Effector memory CD8-positive, alpha-beta T cell (primary cell): ENCODE results near the gene CHRNA3.
"Not testable (repeated sequence)": the region's sequence is repeated elsewhere in the genome, so short reads cannot be mapped to it uniquely, and the experiment has no call there.

Experiments used
- ATAC-seq: fragments of 150-1000 bp; cut with Tn5 transposase; replicated peaks from 2 replicates; pipeline ENCODE4 v1.10.0; 2021; ENCODE audit warnings: mild to moderate bottlenecking, moderate library complexity
- DNase-seq, 3 experiments: peaks; one replicate each; pipeline ENCODE4 v3.0.0; 2021
- H3K27ac Mint-ChIP-seq, 2 donors: one replicate each; pipeline ENCODE4 v1.8.0; 2022; ENCODE audit warnings: mild to moderate bottlenecking in 2 of 2, mixed read lengths in 2 of 2, moderate library complexity in 2 of 2
- H3K27me3 Mint-ChIP-seq, 2 donors: one replicate each; pipeline ENCODE4 v1.8.0; 2022; ENCODE audit warnings: mixed read lengths in 2 of 2
- H3K36me3 Mint-ChIP-seq: one replicate; pipeline ENCODE4 v1.8.0; 2022; ENCODE audit warnings: mild to moderate bottlenecking, moderate library complexity, mixed read lengths; ENCODE audit not compliant: insufficient read depth
- H3K4me1 Mint-ChIP-seq, 2 donors: one replicate each; pipeline ENCODE4 v1.8.0; 2022; ENCODE audit warnings: low read depth in 2 of 2, mixed read lengths in 2 of 2
- H3K4me3 Mint-ChIP-seq, 2 donors: one replicate each; pipeline ENCODE4 v1.8.0; 2022; ENCODE audit warnings: mild to moderate bottlenecking in 2 of 2, mixed read lengths in 2 of 2, moderate library complexity in 2 of 2
- H3K9me3 Mint-ChIP-seq, 2 donors: one replicate each; pipeline ENCODE4 v1.8.0; 2022; ENCODE audit warnings: mixed read lengths in 2 of 2

The CHRNA3 gene

GRCh38 chr15:78574944-78575343, 45.9 kb downstream of the CHRNA3 start:
- H3K36me3 Mint-ChIP-seq: no peaks in the 10 kb centered on the region
- H3K27me3 Mint-ChIP-seq: peaks cover 0 to 9% of the 10 kb centered on the region in 2 donors
- no peak overlapping the region for H3K4me3 Mint-ChIP-seq
- H3K9me3 Mint-ChIP-seq: no peaks in the 10 kb centered on the region
- ATAC-seq (no peak), DNase-seq (no peak)
- no peak overlapping the region for H3K27ac Mint-ChIP-seq
- no peaks in the 10 kb centered on the region for H3K4me1 Mint-ChIP-seq

- DNase-seq (no peak), ATAC-seq (no peak)
- peaks cover 0 to 9% of the 10 kb centered on the region in 2 donors for H3K27me3 Mint-ChIP-seq
- no peak overlapping the region for H3K27ac Mint-ChIP-seq
- no peak overlapping the region for H3K4me3 Mint-ChIP-seq
- H3K36me3 Mint-ChIP-seq: no peaks in the 10 kb centered on the region
- H3K4me1 Mint-ChIP-seq: no peaks in the 10 kb centered on the region
- no peaks in the 10 kb centered on the region for H3K9me3 Mint-ChIP-seq
Measured at GRCh38 chr15:78573416-78573815, 47.4 kb downstream of the CHRNA3 start.

- Mint-ChIP-seq H3K4me1 (peaks cover 2 to 5% of the 10 kb centered on the region in 2 donors), H3K36me3 (no peaks in the 10 kb centered on the region), H3K4me3 (no peak overlapping the region), H3K27me3 (peaks cover 11 to 12% of the 10 kb centered on the region in 2 donors), H3K27ac (no peak overlapping the region), H3K9me3 (no peaks in the 10 kb centered on the region)
- ATAC-seq: no peak
- DNase-seq: no peak
Measured at GRCh38 chr15:78571382-78571781, 49.4 kb downstream of the CHRNA3 start.

GRCh38 chr15:78570710-78571109, 50.1 kb downstream of the CHRNA3 start:
- Mint-ChIP-seq H3K4me3 (no peak overlapping the region), H3K4me1 (peaks cover 6 to 12% of the 10 kb centered on the region in 2 donors), H3K36me3 (no peaks in the 10 kb centered on the region), H3K27ac (no peak overlapping the region), H3K27me3 (peaks cover 9 to 15% of the 10 kb centered on the region in 2 donors), H3K9me3 (no peaks in the 10 kb centered on the region)
- ATAC-seq (no peak), DNase-seq (no peak)

- H3K27me3 Mint-ChIP-seq: peaks cover 9 to 15% of the 10 kb centered on the region in 2 donors
- no peak for DNase-seq
- H3K27ac Mint-ChIP-seq: no peak overlapping the region
- H3K36me3 Mint-ChIP-seq: no peaks in the 10 kb centered on the region
- no peak for ATAC-seq
- no peak overlapping the region for H3K4me3 Mint-ChIP-seq
- peaks cover 15 to 20% of the 10 kb centered on the region in 2 donors for H3K4me1 Mint-ChIP-seq
- H3K9me3 Mint-ChIP-seq: no peaks in the 10 kb centered on the region
Measured at GRCh38 chr15:78567531-78567930, 53.3 kb downstream of the CHRNA3 start.

GRCh38 chr15:78565951-78566774, 54.6 kb downstream of the CHRNA3 start:
- Mint-ChIP-seq H3K9me3 (no peaks in the 10 kb centered on the region), H3K4me1 (peaks cover 15 to 20% of the 10 kb centered on the region in 2 donors), H3K36me3 (no peaks in the 10 kb centered on the region), H3K27me3 (peaks cover 9 to 15% of the 10 kb centered on the region in 2 donors), H3K27ac (peak overlapping the region in 1 of 2 donors; percentile 88), H3K4me3 (peak overlapping the region; percentile 93)
- no peak for DNase-seq
- ATAC-seq: peak; percentile 16

GRCh38 chr15:78565097-78565950, 55.5 kb downstream of the CHRNA3 start, which contains the start of gene CHRNA5:
Gene CHRNA5, plus strand, starts transcription at chr15:78565520. Its CDS starts 200 bp downstream, at chr15:78565720.
- peak within 1 kb of the TSS; percentile 60 to 88 for H3K27ac Mint-ChIP-seq
- DNase-seq: peak; percentile 10 to 53 (median 36)

GRCh38 chr15:78564743-78565096, 56.1 kb downstream of the CHRNA3 start:
- Mint-ChIP-seq H3K36me3 (no peaks in the 10 kb centered on the region), H3K4me1 (peaks cover 15 to 20% of the 10 kb centered on the region in 2 donors), H3K4me3 (peak overlapping the region; percentile 93), H3K9me3 (no peaks in the 10 kb centered on the region), H3K27ac (peak overlapping the region; percentile 60 to 88), H3K27me3 (peaks cover 9 to 15% of the 10 kb centered on the region in 2 donors)
- ATAC-seq (no peak), DNase-seq (no peak)

More at GRCh38 chr15:78565097-78565950, 55.5 kb downstream of the CHRNA3 start, which contains the start of gene CHRNA5:
- Mint-ChIP-seq H3K27me3 (peaks cover 9 to 15% of the 10 kb centered on the region in 2 donors), H3K4me3 (peak within 1 kb of the TSS; percentile 93), H3K4me1 (peaks cover 15 to 20% of the 10 kb centered on the region in 2 donors), H3K36me3 (no peaks in the 10 kb centered on the region), H3K9me3 (no peaks in the 10 kb centered on the region)
- peak; percentile 73 for ATAC-seq

GRCh38 chr15:78563092-78563491, 57.7 kb downstream of the CHRNA3 start:
- Mint-ChIP-seq H3K27ac (no peak overlapping the region), H3K4me1 (peaks cover 15 to 20% of the 10 kb centered on the region in 2 donors), H3K9me3 (no peaks in the 10 kb centered on the region), H3K36me3 (no peaks in the 10 kb centered on the region), H3K4me3 (no peak overlapping the region), H3K27me3 (peaks cover 9 to 15% of the 10 kb centered on the region in 2 donors)
- ATAC-seq: no peak
- no peak for DNase-seq

GRCh38 chr15:78561490-78561889, 59.3 kb downstream of the CHRNA3 start:
- no peak for ATAC-seq
- no peak for DNase-seq
- no peaks in the 10 kb centered on the region for H3K9me3 Mint-ChIP-seq
- H3K4me3 Mint-ChIP-seq: no peak overlapping the region
- H3K27me3 Mint-ChIP-seq: peaks cover 4 to 6% of the 10 kb centered on the region in 2 donors
- no peaks in the 10 kb centered on the region for H3K36me3 Mint-ChIP-seq
- no peak overlapping the region for H3K27ac Mint-ChIP-seq
- peaks cover 14% of the 10 kb centered on the region in 2 donors for H3K4me1 Mint-ChIP-seq

- not testable (repeated sequence) for H3K27me3 Mint-ChIP-seq, H3K9me3 Mint-ChIP-seq, DNase-seq, ATAC-seq, H3K4me1 Mint-ChIP-seq, H3K27ac Mint-ChIP-seq, H3K4me3 Mint-ChIP-seq, H3K36me3 Mint-ChIP-seq
Measured at GRCh38 chr15:78560201-78560600, 60.6 kb downstream of the CHRNA3 start.

GRCh38 chr15:78552597-78552996, 68.2 kb downstream of the CHRNA3 start:
- H3K27ac Mint-ChIP-seq: peak overlapping the region in 1 of 2 donors; percentile 1
- no peak overlapping the region for H3K4me3 Mint-ChIP-seq
- H3K27me3 Mint-ChIP-seq: no peaks in the 10 kb centered on the region
- H3K4me1 Mint-ChIP-seq: no peaks in the 10 kb centered on the region
- H3K36me3 Mint-ChIP-seq: peaks cover 32% of the 10 kb centered on the region
- H3K9me3 Mint-ChIP-seq: no peaks in the 10 kb centered on the region
- no peak for ATAC-seq
- no peak for DNase-seq

- no peaks in the 10 kb centered on the region for H3K9me3 Mint-ChIP-seq
- no peaks in the 10 kb centered on the region for H3K27me3 Mint-ChIP-seq
- H3K4me1 Mint-ChIP-seq: no peaks in the 10 kb centered on the region
- H3K4me3 Mint-ChIP-seq: no peak overlapping the region
- DNase-seq (no peak), ATAC-seq (no peak)
- H3K27ac Mint-ChIP-seq: no peak overlapping the region
- H3K36me3 Mint-ChIP-seq: peaks cover 39% of the 10 kb centered on the region
Measured at GRCh38 chr15:78551902-78552301, 68.9 kb downstream of the CHRNA3 start.
